Activated CD8-positive, alpha-beta T cell treated with anti-CD3 and anti-CD28 coated beads for 36 hours (primary cell): ENCODE data around the gene KPTN. TPM values are rescaled to one million over a fixed set of nuclear protein-coding genes. Genes with fewer than 3 reads are reported as not detected.
"Not testable (repeated sequence)": the region's sequence is repeated elsewhere in the genome, so short reads cannot be mapped to it uniquely, and the experiment has no call there.

Source experiments
- ATAC-seq: fragments of 200-7000 bp; cut with Tn5 transposase; one replicate; pipeline ENCODE4 v1.10.0; 2021; ENCODE audit warnings: mild to moderate bottlenecking, moderate library complexity
- CTCF ChIA-PET: fragments of 350-600 bp; sonication (Branson Sonifier 250); formaldehyde crosslinking; loops from one replicate; lab custom pipeline; 2021; ENCODE audit warnings: antibody characterized with exemption; lab: Charles Lee
- POLR2A ChIA-PET: fragments of 350-600 bp; sonication (Branson Sonifier 250); formaldehyde crosslinking; loops from one replicate; lab custom pipeline; 2021; ENCODE audit warnings: antibody characterized with exemption; lab: Charles Lee
- DNase-seq: peaks from one replicate; pipeline ENCODE4 v3.0.0-alpha.2; 2020
- H3K27ac Mint-ChIP-seq: one replicate; pipeline ENCODE4 v1.8.0; 2021; ENCODE audit warnings: mild to moderate bottlenecking, mixed read lengths
- H3K27me3 Mint-ChIP-seq: one replicate; pipeline ENCODE4 v1.8.0; 2021; ENCODE audit warnings: mixed read lengths
- H3K36me3 Mint-ChIP-seq: one replicate; pipeline ENCODE4 v1.8.0; 2021; ENCODE audit warnings: low read depth, mixed read lengths
- H3K4me1 Mint-ChIP-seq: one replicate; pipeline ENCODE4 v1.8.0; 2021; ENCODE audit warnings: low read depth, mixed read lengths
- H3K4me3 Mint-ChIP-seq: one replicate; pipeline ENCODE4 v1.8.0; 2021; ENCODE audit warnings: mild to moderate bottlenecking, moderate library complexity, mixed read lengths
- H3K9me3 Mint-ChIP-seq: one replicate; pipeline ENCODE4 v1.8.0; 2021; ENCODE audit warnings: mixed read lengths
- CTCF ChIP-seq: fragments of 200-600 bp; IDR thresholded peaks from one replicate; pipeline ENCODE4 v1.8.0; 2022; ENCODE audit warnings: antibody characterized with exemption, mild to moderate bottlenecking
- intact Hi-C: fragments of 100-400 bp; cut with micrococcal nuclease; formaldehyde crosslinking; loops from one replicate; pipeline ENCODE4 v1.10.0; 2022
- total RNA-seq, 2 experiments: library from RNA; stranded (reverse); gene quantifications; one replicate each; pipeline ENCODE4 v1.2.3, GENCODE V29; 2021

The KPTN gene
- total RNA-seq, 2 experiments from 2014 or later: 10.4 to 11.0 TPM

GRCh38 chr19:47487551-47488515 is 3.8 kb upstream of the KPTN start:
- H3K4me1 Mint-ChIP-seq: peaks cover 40% of the 10 kb centered on the region
- H3K9me3 Mint-ChIP-seq: no peaks in the 10 kb centered on the region
- peaks cover 13% of the 10 kb centered on the region for H3K36me3 Mint-ChIP-seq
- H3K4me3 Mint-ChIP-seq: no peak overlapping the region
- ATAC-seq: no peak
- CTCF ChIA-PET: interaction anchor here (1.0 to 7.2 kb wide), 4 partner anchors 8 to 31 kb away, joined by 3 to 37 read pairs (median 3); partner anchors contain the start of gene NAPA
- POLR2A ChIA-PET: interaction anchor here (1.0 to 2.3 kb wide), 5 partner anchors 8 to 28 kb away, joined by 3 to 6 read pairs (median 4); partner anchors contain the start of gene NAPA
- TF ChIP-seq CTCF: no peak
- H3K27me3 Mint-ChIP-seq: no peaks in the 10 kb centered on the region
- intact Hi-C loops: no loop called here
- H3K27ac Mint-ChIP-seq: peak overlapping the region; percentile 91
- DNase-seq: peak; percentile 26

- Mint-ChIP-seq H3K27ac (peak overlapping the region; percentile 91), H3K4me3 (peak overlapping the region; percentile 48), H3K36me3 (peaks cover 13% of the 10 kb centered on the region), H3K4me1 (peaks cover 36% of the 10 kb centered on the region), H3K27me3 (no peaks in the 10 kb centered on the region), H3K9me3 (no peaks in the 10 kb centered on the region)
- CTCF ChIA-PET: interaction anchor here (1.1 to 7.2 kb wide), 4 partner anchors 9 to 58 kb away, joined by 3 to 37 read pairs (median 4); partner anchors contain the start of gene NAPA
- no peak for TF ChIP-seq CTCF
- POLR2A ChIA-PET: interaction anchor here (1.2 to 2.1 kb wide), 2 partner anchors 27 to 29 kb away, joined by 4 to 6 read pairs; partner anchors contain the start of gene NAPA
- DNase-seq: peak; percentile 41
- ATAC-seq: no peak
- intact Hi-C loops: no loop called here
These were observed 2.9 kb upstream of the KPTN start for GRCh38 chr19:47486900-47487299.

DNA sequence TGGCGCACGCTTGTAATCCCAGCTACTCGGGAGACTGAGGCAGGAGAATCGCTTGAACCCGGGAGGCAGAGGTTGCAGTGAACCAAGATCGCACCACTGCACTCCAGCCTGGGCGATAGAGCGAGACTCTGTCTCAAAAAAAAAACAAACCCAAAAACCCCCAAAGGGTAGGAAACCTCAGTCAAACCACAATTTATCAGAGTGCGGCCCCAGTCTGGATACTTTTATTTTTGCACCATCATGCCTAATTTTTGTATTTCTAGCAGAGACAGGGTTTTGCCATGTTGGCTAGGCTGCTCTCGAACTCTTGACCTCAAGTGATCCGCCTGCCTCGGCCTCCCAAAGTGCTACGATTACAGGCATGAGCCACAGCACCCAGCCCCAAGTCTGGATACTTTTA is 2.2 kb upstream of the KPTN start:
- ATAC-seq, H3K4me3 Mint-ChIP-seq, H3K9me3 Mint-ChIP-seq, DNase-seq, H3K27me3 Mint-ChIP-seq, intact Hi-C loops: not testable (repeated sequence)
- Mint-ChIP-seq H3K4me1 (peaks cover 36% of the 10 kb centered on the region), H3K27ac (peak overlapping the region; percentile 91), H3K36me3 (peaks cover 13% of the 10 kb centered on the region)
- POLR2A ChIA-PET: interaction anchor here (0.6 to 2.1 kb wide), 2 partner anchors 19 to 30 kb away, joined by 3 to 6 read pairs; partner anchors contain the start of gene NAPA
- CTCF ChIA-PET: interaction anchor here (1.1 to 7.2 kb wide), 5 partner anchors 16 to 58 kb away, joined by 3 to 37 read pairs (median 4); partner anchors contain the start of gene NAPA

- ATAC-seq (no peak), DNase-seq (peak; percentile 44)
- Mint-ChIP-seq H3K27me3 (no peaks in the 10 kb centered on the region), H3K9me3 (no peaks in the 10 kb centered on the region), H3K4me1 (peaks cover 36% of the 10 kb centered on the region), H3K4me3 (peak overlapping the region; percentile 85), H3K36me3 (peaks cover 13% of the 10 kb centered on the region), H3K27ac (peak overlapping the region; percentile 99)
- ChIA-PET CTCF (interaction anchor here (1.1 to 7.2 kb wide), 5 partner anchors 12 to 222 kb away, joined by 3 to 37 read pairs (median 29); partner anchors contain the start of gene NAPA), POLR2A (interaction anchor here (0.9 to 2.6 kb wide), 8 partner anchors 10 to 115 kb away, joined by 3 to 24 read pairs (median 4); partner anchors contain the start of gene NAPA)
- intact Hi-C loops: loop anchor here (2.0 kb wide), 1 partner anchor 48 kb away; no protein-coding TSS in a partner anchor
- no peak for TF ChIP-seq CTCF
These were observed 1.2 kb upstream of the KPTN start for GRCh38 chr19:47485210-47485609.

GRCh38 chr19:47483200-47483599 is 819 bp downstream of the KPTN start:
- POLR2A ChIA-PET: interaction anchor here (1.1 to 2.6 kb wide), 9 partner anchors 13 to 141 kb away, joined by 3 to 24 read pairs (median 4); partner anchors contain the start of genes DHX34 and NAPA

More at GRCh38 chr19:47483200-47483599, 819 bp downstream of the KPTN start:
- peak overlapping the region; percentile 85 for H3K4me3 Mint-ChIP-seq
- H3K27me3 Mint-ChIP-seq: no peaks in the 10 kb centered on the region
- CTCF ChIA-PET: interaction anchor here (1.0 to 7.2 kb wide), 11 partner anchors 9 to 230 kb away, joined by 3 to 37 read pairs (median 10); partner anchors contain the start of genes DHX34, EHD2 and NAPA
- H3K9me3 Mint-ChIP-seq: no peaks in the 10 kb centered on the region
- ATAC-seq (no peak), DNase-seq (no peak)
- peaks cover 13% of the 10 kb centered on the region for H3K36me3 Mint-ChIP-seq
- intact Hi-C loops: no loop called here
- H3K4me1 Mint-ChIP-seq: peaks cover 36% of the 10 kb centered on the region
- TF ChIP-seq CTCF: no peak
- no peak overlapping the region for H3K27ac Mint-ChIP-seq
